SK-MEL-5 (cell line): ENCODE measurements around the gene MTG2. TPM values are rescaled to one million over a fixed set of nuclear protein-coding genes. Genes with fewer than 3 reads are reported as not detected.

Source experiments
- DNase-seq: peaks from one replicate; pipeline ENCODE4 v3.0.0-alpha.2; 2016; ENCODE audit warnings: low read depth, low spot score
- in situ Hi-C: cut with HindIII; loops from 2 replicates; pipeline ENCODE4 v1.10.0; 2016; ENCODE audit warnings: low sequenced_read_pairs, high pct_unique_total_duplicates, low pct_unique_long_range_greater_than_20kb
- total RNA-seq: library from RNA; depleted of rRNA; stranded (reverse); fragments of >200 nt; shearing (Covaris generic); gene quantifications from 2 replicates; pipeline ENCODE4 v1.2.3, GENCODE V29; 2014; rRNA removed

Gene MTG2
- total RNA-seq, 1 experiment from 2014 or later = 29.6 TPM

DNA sequence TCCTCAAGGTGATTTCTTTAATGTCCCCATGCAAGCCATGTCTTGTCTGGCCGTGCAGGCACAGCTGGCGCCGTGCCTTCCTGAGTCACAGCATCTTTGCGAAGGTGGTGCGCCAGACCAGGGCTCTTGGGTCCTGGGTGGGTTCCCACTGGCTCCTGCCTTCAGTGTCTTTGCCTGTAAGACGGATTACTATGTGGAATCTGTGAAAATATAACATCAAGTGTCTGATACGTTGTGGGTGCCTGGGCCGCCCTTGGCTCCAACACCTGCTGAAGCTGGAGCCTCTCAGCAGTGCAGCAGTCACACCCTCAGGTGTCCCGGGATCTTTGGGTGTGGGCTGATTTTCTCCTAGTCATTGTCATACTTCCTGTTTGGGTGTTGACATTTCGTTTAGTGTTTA is 58.7 kb downstream of the MTG2 start:
- in situ Hi-C loops = no loop called here
- no peak for DNase-seq

DNA sequence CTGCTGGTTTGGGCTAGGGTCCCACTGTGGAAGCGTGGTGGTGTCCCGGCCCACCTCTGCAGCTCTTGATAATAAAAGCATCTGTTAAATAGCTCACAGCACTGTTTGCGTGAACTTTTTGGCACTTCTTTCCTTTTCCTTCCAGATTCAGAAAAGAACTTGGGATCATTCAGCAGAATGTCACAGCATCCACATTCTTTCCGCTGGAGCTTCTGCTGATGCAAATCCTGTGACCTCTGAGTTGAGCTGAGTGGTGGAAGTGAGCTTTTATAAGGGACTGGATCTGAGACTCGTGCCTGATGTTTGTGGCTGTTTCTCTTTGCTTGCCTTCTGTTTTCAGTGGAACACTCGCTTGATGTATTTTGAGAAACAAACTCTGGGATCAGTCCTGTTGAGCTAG is 59.3 kb downstream of the MTG2 start:
- in situ Hi-C loops = no loop called here
- no peak for DNase-seq

DNA sequence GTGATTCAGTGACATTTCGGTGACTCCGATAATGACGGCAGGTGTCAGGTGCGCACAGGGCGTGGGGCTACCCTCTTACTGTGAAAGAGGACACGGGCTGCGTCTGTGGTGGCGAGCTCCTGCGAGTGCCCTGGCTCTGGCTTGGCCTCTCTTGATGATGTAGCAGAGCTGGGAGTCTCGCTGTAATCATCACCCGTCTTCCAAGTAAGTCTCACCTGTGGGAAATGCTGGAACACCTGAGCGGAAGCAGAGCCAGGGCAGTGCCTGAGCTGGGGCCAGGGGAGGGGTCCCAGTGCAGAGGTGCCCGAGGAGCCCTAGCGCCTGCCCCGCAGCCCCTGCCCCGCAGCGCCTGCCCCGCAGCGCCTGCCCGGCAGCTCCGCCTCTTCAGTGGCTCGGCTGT is 60.3 kb downstream of the MTG2 start:
- no peak for DNase-seq
- in situ Hi-C loops = no loop called here

DNA sequence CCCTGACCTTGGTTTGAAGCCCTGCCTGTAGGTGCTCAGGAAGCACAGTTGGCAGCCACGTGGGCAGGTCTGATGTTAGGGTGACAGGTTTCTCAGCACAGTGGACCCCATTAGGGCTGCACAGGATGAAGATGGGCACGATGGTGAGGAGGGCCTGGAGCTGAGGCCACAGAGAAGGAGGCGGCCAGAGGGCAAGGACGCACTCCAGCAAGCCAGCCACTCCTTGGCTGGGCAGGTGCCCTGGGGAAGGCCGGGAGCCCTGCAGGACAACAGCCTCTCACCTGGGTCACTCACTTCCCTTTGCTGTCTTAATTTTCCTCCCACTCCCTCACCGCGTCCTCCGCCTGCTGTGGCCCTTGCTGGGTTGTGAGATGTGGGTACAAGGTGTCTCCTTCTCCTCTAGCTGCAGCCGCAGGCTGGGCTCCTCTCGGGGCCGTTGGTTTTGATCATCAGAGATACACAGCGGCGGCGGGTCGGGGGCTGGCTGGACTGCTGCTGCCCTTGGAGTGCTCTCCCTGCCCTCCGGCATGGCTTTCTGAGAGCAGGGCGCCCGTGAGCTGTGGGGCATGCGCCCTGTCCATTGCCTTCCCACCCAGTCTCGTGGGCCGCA is 61.2 kb downstream of the MTG2 start:
- DNase-seq = no peak
- in situ Hi-C loops = no loop called here

DNA sequence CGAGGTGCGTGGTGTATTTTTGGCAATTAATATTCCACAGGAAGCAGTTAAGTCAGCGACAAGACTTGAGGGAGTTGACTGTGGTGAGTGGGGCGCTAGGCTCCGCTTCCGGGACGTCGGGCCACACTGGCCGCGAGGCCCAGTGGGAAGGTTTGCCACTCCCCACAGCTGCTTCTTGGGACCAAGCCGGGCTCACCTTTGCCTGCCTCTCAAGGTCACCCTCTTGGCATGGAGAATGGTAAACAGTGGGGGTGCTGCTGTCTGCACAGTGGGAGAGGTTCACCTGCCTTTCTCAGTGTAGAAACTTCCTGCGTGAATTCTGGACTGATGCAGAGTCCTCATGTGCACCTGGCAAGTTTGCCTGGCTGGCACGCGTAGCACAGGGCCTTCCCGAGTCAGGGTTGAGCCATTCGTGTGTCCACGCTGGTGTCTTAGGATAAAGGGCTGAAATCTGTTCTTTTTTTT is 61.8 kb downstream of the MTG2 start:
- in situ Hi-C loops = no loop called here
- DNase-seq = no peak

DNA sequence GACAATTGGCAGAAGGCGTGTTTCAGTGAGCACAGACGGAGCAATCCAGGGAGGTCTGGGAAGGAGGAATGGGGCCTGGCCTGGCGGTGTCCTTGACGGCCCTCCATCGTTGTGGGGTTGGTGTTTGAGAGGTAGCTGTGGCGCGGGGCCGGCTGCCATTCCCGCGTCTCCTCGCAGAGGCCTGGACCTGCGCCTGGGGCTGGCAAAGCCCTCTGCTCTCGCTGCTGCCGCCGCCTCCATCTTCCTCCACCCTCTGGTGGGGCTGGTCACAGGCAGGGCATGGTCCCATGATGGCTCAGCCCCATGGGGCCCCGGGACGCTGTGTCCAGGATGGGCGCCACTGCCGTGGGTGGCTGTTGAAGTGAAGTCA is 63.1 kb downstream of the MTG2 start:
- DNase-seq = no peak
- in situ Hi-C loops = no loop called here

DNA sequence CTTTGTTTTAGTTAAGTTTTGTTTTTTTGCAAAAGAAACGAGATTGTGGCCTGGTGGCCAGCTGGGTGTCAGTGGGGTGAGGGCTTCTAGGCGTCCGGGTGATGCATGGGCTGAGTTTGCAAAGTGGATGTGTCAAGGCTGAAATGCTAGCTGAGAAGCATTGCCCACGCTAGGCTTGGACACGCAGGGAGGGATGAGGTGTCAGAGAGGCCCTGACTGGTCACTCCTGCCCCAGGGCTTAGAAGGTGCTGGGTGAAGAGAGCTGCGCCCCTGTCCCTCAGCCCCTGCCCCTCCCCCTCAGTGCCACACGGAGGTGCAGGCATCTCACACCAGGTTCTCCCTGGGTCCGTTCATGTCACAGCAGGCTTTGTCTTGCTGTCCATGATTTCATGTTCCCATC is 63.6 kb downstream of the MTG2 start:
- in situ Hi-C loops = no loop called here
- DNase-seq = no peak

DNA sequence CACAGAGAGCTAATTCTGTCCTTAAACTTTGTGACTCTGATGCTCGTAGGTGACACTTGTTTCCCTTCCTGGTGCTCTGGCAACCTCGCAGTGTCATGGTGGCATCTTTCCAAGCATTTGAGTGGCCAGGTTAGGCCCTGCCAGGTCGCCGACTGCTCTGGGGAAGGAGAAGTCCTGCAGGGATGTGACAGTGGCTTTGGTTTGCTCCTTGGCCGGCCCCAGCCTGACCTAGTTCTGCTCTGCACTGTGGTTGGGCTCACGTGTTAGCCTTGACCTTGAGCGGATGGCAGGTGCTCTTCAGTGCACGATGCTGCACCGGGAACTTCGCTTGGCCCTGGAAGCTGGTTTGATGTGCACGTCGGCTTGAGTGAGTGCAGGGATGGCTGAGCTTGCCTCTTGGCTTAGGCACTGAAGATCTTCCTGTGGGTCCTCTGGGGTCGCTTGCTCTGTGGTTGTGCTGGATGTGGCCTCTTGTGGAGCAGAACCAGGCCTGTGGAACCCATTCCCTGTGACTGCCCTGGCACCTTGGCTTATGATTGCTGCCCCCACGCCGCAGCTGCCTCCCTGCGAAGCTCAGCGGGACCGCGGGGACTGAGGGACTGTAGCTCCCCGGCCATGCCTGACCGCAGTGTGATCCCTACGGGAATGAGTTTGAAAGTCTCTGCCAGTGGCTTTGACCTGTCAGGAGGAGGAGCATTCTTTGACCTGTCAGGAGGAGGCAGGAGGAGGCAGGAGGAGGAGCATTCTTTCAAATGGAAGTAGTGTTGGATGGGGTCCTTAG is 64.2 kb downstream of the MTG2 start:
- no peak for DNase-seq
- in situ Hi-C loops = no loop called here

DNA sequence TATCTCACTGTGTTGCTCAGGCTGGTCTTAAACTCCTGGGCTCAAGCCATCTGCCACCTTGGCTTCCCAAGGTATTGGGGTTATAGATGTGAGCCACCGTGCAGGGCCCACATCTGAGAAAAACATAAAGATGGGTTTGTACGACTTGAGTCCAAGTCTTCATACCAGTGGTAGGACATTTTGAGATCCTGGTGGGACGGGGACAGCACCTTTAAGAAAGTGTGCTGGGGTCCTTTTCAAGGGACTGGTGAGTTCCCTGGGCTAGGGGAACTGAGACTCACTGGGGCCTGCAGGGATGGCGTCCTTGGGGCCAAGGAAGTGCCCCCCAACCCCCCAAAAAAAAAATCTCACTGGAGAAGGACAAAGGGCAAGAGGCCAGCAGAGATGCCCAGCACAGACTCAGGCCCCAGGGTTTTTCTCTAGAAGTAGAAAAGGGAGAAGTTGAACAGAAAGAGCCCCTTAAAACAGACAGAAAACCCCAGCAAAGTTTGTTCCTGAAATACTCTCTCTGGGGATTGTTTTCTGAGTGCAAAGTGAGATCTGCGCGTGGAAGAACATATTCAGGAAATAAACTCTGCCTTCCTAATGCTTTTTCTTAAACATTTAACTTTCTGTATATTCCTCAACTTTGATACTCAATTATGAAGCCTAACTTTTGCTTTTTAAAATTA is 66.2 kb downstream of the MTG2 start:
- no peak for DNase-seq
- in situ Hi-C loops = no loop called here

DNA sequence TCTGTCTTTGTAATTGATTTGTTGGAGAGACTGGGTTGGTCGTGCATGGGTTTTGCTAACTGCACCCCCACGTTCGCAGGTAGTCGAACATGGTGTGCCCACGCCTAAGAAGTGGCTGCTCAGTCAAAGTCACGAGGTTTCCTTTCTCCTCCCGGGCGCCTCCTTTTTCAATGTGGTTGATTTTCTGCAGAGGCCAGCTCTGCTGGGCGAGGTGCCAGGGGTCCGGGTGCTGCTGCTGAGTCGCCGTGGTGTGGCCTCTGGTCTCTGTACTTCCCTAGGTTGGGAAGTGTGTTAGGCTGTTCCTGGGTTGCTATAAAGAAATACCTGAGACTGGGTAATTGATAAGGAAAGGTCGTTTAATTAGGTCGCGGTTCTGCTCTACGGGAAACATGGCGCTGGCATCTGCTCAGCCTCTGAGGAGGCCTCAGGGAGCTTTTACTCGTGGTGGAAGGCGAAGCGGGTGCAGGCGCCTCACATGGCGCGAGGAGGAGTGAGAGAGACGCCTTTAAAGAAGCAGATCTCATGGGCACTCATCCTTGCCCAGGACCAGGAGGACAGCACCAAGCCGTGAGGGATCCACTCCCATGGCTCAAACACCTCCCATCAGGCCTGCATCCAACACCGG is 69.6 kb downstream of the MTG2 start:
- no peak for DNase-seq
- in situ Hi-C loops = no loop called here

Other genes starting within 250 kb of the MTG2 start
- gene TAF4, start 117.1 kb upstream of the MTG2 start, total RNA-seq = 3.4 and 3.6 TPM in 2 replicates
- 40.4 and 43.2 TPM in 2 replicates for gene LSM14B, start 60.6 kb upstream of the MTG2 start, total RNA-seq
- gene PSMA7, start 39.6 kb upstream of the MTG2 start, total RNA-seq = 592 and 662 TPM in 2 replicates
- 20.6 and 23.9 TPM in 2 replicates for gene SS18L1, start 39.3 kb upstream of the MTG2 start, total RNA-seq
- not detected in 2 replicates for gene HRH3, start 37.2 kb downstream of the MTG2 start, total RNA-seq
- gene OSBPL2, start 55.5 kb downstream of the MTG2 start, total RNA-seq = 23.5 and 24.0 TPM in 2 replicates
- gene ADRM1, start 120.0 kb downstream of the MTG2 start, total RNA-seq = 173 and 200 TPM in 2 replicates
- 4.1 and 6.8 TPM in 2 replicates for gene LAMA5, start 184.3 kb downstream of the MTG2 start, total RNA-seq
- 1,088 and 1,497 TPM in 2 replicates for gene RPS21, start 204.1 kb downstream of the MTG2 start, total RNA-seq
- 2.9 TPM in 2 replicates for gene CABLES2, start 224.3 kb downstream of the MTG2 start, total RNA-seq
- 0.03 TPM in 1 of 2 replicates, not detected in the other for gene RBBP8NL, start 244.5 kb downstream of the MTG2 start, total RNA-seq